ENCODE results near the gene OCA2.

The OCA2 gene

DNA sequence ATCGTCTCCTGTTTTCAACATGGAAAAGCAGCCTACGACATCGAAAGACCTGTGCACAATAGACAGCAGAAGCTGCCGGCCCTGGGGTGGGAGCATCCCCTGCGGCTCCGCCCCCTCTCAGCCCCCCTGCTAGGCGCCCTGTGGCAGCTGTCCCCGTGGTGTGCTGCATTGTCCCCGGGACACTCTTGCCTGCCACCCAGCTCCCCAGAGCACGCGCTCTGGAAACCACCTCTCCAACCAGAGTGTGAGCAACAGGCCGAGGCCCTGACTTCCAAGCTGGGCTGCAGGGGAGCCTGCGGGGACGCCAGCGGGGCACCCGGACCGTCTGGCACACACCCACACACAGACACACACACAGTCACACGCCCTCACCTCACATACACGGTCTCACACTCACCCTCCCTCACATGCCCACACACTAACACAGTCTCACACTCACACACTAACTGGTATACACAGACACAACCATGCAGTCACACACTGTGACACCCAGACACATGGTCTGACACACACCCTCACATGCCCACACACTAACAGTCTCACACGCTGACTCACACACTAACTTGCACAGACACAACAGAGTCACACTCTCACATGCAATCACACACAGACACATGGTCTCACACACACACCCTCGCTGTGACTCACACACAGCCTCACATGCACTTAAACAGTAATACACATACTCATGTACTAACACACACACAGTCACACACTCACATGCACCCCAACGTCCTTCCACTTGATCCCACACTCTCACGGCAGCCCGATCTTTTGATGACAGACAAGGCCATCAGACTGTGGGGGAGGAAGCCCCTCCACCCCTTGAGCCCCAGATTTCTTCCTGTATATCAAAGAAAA lies 94.7 kb downstream of the OCA2 start:
- H3K9me3 ChIP-seq (ENCODE audit: control insufficient read depth in 1 of 2, low read length in 2 of 2), result no peaks in the 10 kb centered on the region
- no peaks in the 10 kb centered on the region for H3K27me3 ChIP-seq (ENCODE audit: low read depth, low read length)
- H3K4me3 ChIP-seq (ENCODE audit: low read depth in 1 of 2, low read length in 2 of 2), result no peak overlapping the region
- H3K4me1 ChIP-seq (ENCODE audit: control insufficient read depth in 1 of 2, insufficient read depth in 2 of 2, low read length in 2 of 2), result no peaks in the 10 kb centered on the region
- H3K27ac ChIP-seq (ENCODE audit: low read length), result no peak overlapping the region
- no peaks in the 10 kb centered on the region for H3K36me3 ChIP-seq (ENCODE audit: control insufficient read depth in 1 of 2, insufficient read depth in 2 of 2, low read length in 2 of 2)

DNA sequence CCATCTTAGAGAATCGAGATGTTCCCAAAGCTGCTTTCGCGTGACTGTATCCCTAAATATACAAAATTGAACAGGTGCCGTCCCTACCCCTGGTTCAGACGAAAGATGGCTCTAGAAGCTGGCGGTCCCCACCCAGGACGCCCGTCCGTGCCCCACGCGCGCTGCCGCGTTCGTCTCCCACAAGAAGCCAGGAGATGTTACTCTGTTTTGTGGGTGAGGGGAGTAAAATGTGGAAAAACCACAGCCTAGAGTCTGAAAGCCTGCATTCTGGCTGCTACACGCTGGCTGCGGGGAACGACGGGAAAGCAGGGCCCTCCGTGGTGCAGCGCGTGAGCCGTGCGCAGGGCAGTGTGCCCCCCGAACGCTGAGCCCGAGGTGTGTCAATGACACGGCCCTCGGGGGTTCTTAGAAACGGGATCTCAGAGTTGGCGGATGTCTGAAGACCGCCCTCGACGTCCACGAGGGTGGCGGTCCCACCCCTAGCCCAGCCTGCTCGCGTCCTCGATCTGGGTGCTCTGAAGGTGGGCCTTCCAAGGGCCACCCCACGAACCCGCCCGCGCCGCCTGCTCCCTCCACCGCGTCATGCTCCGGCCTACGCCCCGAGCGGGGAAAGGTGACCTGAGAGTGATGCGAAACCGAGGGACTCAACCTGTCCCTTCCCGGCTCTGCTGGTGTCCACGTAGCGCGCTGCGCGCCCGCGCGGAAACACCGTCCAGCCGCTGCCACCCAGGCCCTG lies 95.6 kb downstream of the OCA2 start:
- no peaks in the 10 kb centered on the region for H3K4me1 ChIP-seq (ENCODE audit: control insufficient read depth in 1 of 2, insufficient read depth in 2 of 2, low read length in 2 of 2)
- no peaks in the 10 kb centered on the region for H3K27me3 ChIP-seq (ENCODE audit: low read depth, low read length)
- no peaks in the 10 kb centered on the region for H3K9me3 ChIP-seq (ENCODE audit: control insufficient read depth in 1 of 2, low read length in 2 of 2)
- H3K27ac ChIP-seq (ENCODE audit: low read length), result no peak overlapping the region
- H3K4me3 ChIP-seq (ENCODE audit: low read depth in 1 of 2, low read length in 2 of 2), result no peak overlapping the region
- H3K36me3 ChIP-seq (ENCODE audit: control insufficient read depth in 1 of 2, insufficient read depth in 2 of 2, low read length in 2 of 2), result no peaks in the 10 kb centered on the region

DNA sequence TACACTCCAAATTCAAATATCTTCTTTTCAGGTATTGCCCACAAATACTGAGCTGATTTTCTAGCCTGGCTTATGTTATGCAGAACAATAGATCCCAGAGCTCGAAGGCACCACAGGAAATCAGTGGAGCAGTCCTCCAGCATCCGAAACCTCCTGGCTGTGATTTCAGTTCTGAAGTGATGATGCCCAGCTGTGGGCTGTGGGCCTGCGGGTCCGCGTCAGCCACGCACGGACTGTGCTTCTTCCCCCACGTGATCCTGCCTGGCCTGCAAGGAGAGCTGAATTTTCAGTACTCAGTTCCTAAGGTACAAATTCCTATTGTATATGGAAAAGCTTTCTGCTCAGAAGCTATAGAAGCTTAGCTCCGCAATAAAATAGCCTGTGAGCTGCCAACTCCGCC lies 96.2 kb downstream of the OCA2 start:
- no peaks in the 10 kb centered on the region for H3K36me3 ChIP-seq (ENCODE audit: control insufficient read depth in 1 of 2, insufficient read depth in 2 of 2, low read length in 2 of 2)
- no peaks in the 10 kb centered on the region for H3K4me1 ChIP-seq (ENCODE audit: control insufficient read depth in 1 of 2, insufficient read depth in 2 of 2, low read length in 2 of 2)
- H3K9me3 ChIP-seq (ENCODE audit: control insufficient read depth in 1 of 2, low read length in 2 of 2), result no peaks in the 10 kb centered on the region
- H3K27ac ChIP-seq (ENCODE audit: low read length), result no peak overlapping the region
- H3K27me3 ChIP-seq (ENCODE audit: low read depth, low read length), result no peaks in the 10 kb centered on the region
- H3K4me3 ChIP-seq (ENCODE audit: low read depth in 1 of 2, low read length in 2 of 2), result no peak overlapping the region

DNA sequence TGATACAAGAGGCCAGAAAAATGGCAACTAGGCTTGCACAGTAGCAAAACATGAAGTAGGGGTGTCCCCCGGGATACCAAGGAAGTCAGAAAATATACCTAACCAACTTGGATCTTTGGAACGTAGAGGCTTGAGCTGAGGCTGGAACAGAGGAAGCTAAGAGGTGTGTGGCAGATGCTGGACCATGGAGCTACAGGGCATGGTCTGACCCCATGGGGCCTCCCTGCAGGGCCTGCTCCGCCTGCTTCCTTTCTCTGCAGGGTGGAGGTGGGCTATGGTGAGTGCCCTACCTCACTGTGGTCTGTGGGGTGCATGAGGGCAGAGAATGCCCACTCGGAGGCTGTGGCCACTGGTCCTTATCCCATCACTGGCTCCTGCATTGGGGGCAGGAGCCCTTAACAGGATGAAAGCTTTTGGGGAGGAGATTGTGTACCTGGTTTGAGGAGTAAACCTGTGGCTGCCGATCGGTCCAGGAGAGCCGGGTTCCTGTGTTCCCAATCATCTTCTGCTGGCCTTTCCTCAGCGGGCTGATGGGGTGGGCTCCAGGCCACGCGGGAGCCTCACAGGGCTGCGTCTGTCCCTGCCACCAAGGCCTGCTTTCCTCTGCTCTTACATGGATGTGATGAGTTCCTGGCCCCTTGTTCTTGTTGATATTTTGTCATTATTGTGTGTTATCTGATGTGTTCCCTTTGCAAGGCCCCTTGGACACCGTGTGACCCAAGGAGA lies 96.8 kb downstream of the OCA2 start:
- Histone ChIP-seq H3K27ac (ENCODE audit: low read length) (no peak overlapping the region), H3K4me1 (ENCODE audit: control insufficient read depth in 1 of 2, insufficient read depth in 2 of 2, low read length in 2 of 2) (no peaks in the 10 kb centered on the region), H3K9me3 (ENCODE audit: control insufficient read depth in 1 of 2, low read length in 2 of 2) (no peaks in the 10 kb centered on the region), H3K36me3 (ENCODE audit: control insufficient read depth in 1 of 2, insufficient read depth in 2 of 2, low read length in 2 of 2) (no peaks in the 10 kb centered on the region), H3K27me3 (ENCODE audit: low read depth, low read length) (no peaks in the 10 kb centered on the region), H3K4me3 (ENCODE audit: low read depth in 1 of 2, low read length in 2 of 2) (no peak overlapping the region)

DNA sequence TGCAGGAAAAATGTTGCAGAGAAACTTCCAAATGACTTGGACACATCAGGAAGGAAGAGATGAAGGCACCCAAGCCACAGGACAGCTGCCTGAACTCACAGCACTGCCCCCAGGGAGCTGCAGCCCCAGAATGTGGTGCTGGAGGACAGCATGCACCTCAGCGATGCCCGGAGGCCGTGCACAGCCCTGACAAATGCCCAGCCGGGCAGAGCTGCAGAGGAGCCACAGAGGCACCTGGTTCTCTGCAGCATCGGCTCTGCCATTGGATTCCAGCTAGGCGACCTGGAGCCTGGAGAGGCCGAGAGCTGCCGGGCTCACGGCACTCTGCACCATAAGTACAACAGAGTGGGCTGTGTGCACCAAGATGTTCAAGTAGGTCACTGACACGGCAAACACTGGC lies 97.5 kb downstream of the OCA2 start:
- Histone ChIP-seq H3K9me3 (ENCODE audit: control insufficient read depth in 1 of 2, low read length in 2 of 2) (no peaks in the 10 kb centered on the region), H3K27me3 (ENCODE audit: low read depth, low read length) (no peaks in the 10 kb centered on the region), H3K4me1 (ENCODE audit: control insufficient read depth in 1 of 2, insufficient read depth in 2 of 2, low read length in 2 of 2) (no peaks in the 10 kb centered on the region), H3K4me3 (ENCODE audit: low read depth in 1 of 2, low read length in 2 of 2) (no peak overlapping the region), H3K27ac (ENCODE audit: low read length) (no peak overlapping the region), H3K36me3 (ENCODE audit: control insufficient read depth in 1 of 2, insufficient read depth in 2 of 2, low read length in 2 of 2) (no peaks in the 10 kb centered on the region)

DNA sequence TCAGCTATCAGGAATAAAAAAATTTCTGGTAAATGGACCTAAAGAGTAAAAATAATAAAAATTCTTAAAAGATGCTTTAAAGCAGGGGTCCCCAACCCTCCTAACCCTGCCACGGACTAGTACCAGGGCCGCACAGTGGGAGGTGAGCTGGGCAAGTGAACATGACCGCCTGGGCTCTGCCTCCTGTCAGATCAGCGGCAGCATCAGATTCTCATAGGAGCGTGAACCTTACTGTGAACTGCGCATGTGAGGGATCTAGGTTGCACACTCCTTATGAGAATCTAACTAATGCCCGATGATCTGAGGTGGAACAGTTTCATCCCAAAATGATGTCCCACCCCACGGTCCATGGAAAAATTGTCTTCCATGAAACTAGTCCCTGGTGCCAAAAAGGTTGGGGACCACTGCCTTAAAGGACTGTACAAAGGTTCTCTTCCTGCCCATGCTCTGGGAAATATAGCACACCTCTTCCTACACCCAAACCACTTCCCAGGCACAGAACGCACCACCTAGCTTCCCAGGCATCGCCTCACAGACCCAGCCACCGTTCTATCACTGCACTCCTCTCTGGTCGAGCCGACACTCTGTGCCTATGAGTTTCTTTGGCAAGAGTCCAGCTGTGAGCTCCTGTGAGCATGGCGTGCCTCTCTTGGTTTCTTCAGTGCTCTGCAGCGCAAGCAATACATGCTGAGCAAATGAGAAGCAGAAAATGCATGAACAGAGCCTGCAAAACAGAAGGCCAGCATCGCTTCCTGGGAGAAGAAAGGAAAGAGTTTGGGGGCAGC lies 104.9 kb downstream of the OCA2 start:
- no peak overlapping the region for H3K27ac ChIP-seq (ENCODE audit: low read length)
- H3K4me3 ChIP-seq (ENCODE audit: low read depth in 1 of 2, low read length in 2 of 2), result no peak overlapping the region
- H3K36me3 ChIP-seq (ENCODE audit: control insufficient read depth in 1 of 2, insufficient read depth in 2 of 2, low read length in 2 of 2), result no peaks in the 10 kb centered on the region
- no peaks in the 10 kb centered on the region for H3K4me1 ChIP-seq (ENCODE audit: control insufficient read depth in 1 of 2, insufficient read depth in 2 of 2, low read length in 2 of 2)
- no peaks in the 10 kb centered on the region for H3K9me3 ChIP-seq (ENCODE audit: control insufficient read depth in 1 of 2, low read length in 2 of 2)
- no peaks in the 10 kb centered on the region for H3K27me3 ChIP-seq (ENCODE audit: low read depth, low read length)

DNA sequence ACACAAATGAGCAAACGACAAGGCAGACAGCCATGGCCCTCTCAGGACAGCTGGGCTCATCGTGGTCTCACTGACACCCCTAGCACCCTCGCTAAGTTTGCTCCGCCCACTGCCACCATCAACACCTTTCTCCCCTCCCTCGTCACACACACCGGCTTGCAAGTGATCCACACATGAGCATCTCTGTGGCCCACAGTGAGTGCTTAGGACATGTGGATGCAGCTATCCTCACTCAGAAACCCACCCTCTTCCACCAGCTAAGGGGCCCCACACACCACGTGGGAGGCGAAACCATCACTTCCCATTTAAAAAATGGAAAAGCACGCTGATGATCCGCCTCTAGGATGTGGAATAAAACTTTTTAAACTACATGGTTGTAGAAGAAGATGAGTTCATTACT lies 105.6 kb downstream of the OCA2 start:
- Histone ChIP-seq H3K27ac (ENCODE audit: low read length) (no peak overlapping the region), H3K4me3 (ENCODE audit: low read depth in 1 of 2, low read length in 2 of 2) (no peak overlapping the region), H3K4me1 (ENCODE audit: control insufficient read depth in 1 of 2, insufficient read depth in 2 of 2, low read length in 2 of 2) (no peaks in the 10 kb centered on the region), H3K36me3 (ENCODE audit: control insufficient read depth in 1 of 2, insufficient read depth in 2 of 2, low read length in 2 of 2) (no peaks in the 10 kb centered on the region), H3K9me3 (ENCODE audit: control insufficient read depth in 1 of 2, low read length in 2 of 2) (no peaks in the 10 kb centered on the region), H3K27me3 (ENCODE audit: low read depth, low read length) (no peaks in the 10 kb centered on the region)

DNA sequence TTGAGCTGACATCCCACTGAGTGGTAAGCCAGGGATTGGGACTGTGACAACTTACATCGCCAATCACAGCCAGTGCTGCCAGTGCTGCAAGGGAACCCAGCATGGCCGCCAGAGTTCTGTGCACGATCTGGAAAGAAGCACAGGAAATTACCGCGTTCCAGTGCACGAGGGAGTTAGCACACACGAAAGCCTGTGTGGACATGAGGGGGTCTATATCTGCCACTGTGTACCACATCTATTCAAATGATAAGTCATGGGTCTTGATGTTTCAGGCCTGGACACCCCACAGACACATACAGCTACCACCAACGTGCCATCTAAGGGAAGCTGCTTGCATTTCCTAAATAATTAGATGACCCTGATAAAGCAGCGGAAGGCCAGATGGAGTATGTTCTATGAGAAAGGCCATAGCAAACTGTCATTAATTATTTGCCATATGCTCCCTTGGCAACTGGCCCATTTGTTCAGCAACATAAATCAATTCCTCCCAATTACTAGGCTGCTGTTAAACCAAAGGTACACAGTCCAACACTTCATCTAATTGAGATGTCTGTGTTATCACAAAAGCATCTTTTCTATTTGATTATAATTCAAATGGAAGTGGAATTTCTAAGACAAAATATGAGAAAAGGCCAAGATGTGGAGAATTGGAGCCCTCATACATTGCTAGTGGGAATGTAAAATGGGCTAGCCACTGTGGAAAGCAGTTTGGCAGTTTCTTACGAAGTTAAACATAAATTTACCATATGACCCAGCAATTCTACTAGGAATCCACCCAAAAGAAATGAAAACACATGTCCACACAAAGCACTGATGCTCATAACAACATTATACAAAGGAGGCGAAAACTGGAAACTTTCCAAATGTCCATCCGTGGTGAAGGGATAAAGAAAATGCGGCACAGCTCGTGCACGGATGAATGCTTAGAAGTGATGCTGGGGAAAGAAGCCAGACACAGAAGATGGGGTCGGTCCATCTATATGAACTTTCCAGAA lies 108.3 kb downstream of the OCA2 start:
- H3K36me3 ChIP-seq (ENCODE audit: control insufficient read depth in 1 of 2, insufficient read depth in 2 of 2, low read length in 2 of 2), result no peaks in the 10 kb centered on the region
- H3K4me3 ChIP-seq (ENCODE audit: low read depth in 1 of 2, low read length in 2 of 2), result no peak overlapping the region
- no peak overlapping the region for H3K27ac ChIP-seq (ENCODE audit: low read length)
- H3K4me1 ChIP-seq (ENCODE audit: control insufficient read depth in 1 of 2, insufficient read depth in 2 of 2, low read length in 2 of 2), result no peaks in the 10 kb centered on the region
- H3K27me3 ChIP-seq (ENCODE audit: low read depth, low read length), result no peaks in the 10 kb centered on the region
- H3K9me3 ChIP-seq (ENCODE audit: control insufficient read depth in 1 of 2, low read length in 2 of 2), result no peaks in the 10 kb centered on the region

DNA sequence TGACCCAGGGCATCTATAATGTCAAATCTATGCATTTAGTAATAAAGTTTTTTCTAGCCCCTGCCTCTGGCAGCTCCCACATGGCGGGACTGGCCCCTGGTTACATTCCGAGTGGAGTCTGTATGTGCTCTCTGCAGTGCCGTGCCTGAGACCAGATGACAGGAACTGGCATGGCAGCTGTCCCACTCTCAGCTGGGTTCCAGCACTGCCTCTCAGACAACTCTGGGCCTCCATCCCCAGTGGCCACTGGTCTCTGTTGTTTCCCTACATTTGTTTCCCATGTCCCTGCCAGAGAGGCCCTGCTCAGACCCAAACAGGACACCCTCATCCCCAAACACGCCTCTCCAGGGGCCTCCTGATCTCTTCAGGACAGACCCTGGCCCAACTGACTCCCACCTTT lies 109.3 kb downstream of the OCA2 start:
- Histone ChIP-seq H3K9me3 (ENCODE audit: control insufficient read depth in 1 of 2, low read length in 2 of 2) (no peaks in the 10 kb centered on the region), H3K27me3 (ENCODE audit: low read depth, low read length) (no peaks in the 10 kb centered on the region), H3K4me1 (ENCODE audit: control insufficient read depth in 1 of 2, insufficient read depth in 2 of 2, low read length in 2 of 2) (no peaks in the 10 kb centered on the region), H3K4me3 (ENCODE audit: low read depth in 1 of 2, low read length in 2 of 2) (no peak overlapping the region), H3K36me3 (ENCODE audit: control insufficient read depth in 1 of 2, insufficient read depth in 2 of 2, low read length in 2 of 2) (no peaks in the 10 kb centered on the region), H3K27ac (ENCODE audit: low read length) (no peak overlapping the region)

DNA sequence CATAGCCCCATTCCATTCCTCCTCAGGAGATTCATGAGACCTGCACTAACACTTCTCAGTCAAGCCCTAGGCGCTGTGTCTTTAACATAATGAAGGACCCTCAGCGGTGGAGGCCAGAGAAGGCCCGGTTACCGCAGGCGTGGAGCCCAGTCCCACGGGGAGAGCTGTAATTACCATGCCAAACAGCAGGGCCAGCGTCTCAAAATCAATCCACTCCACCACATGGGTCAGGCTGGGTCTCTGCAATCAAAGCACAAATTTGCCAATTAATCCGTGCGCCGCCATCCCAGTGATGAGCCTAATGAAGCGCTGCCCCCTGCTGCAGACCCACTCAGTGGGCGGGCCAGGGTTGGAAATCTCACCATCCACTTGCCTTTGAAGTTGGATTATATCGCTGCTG lies 109.7 kb downstream of the OCA2 start:
- Histone ChIP-seq H3K27me3 (ENCODE audit: low read depth, low read length) (no peaks in the 10 kb centered on the region), H3K4me1 (ENCODE audit: control insufficient read depth in 1 of 2, insufficient read depth in 2 of 2, low read length in 2 of 2) (no peaks in the 10 kb centered on the region), H3K36me3 (ENCODE audit: control insufficient read depth in 1 of 2, insufficient read depth in 2 of 2, low read length in 2 of 2) (no peaks in the 10 kb centered on the region), H3K9me3 (ENCODE audit: control insufficient read depth in 1 of 2, low read length in 2 of 2) (no peaks in the 10 kb centered on the region), H3K4me3 (ENCODE audit: low read depth in 1 of 2, low read length in 2 of 2) (no peak overlapping the region), H3K27ac (ENCODE audit: low read length) (no peak overlapping the region)

Data from muscle layer of duodenum (tissue), 2 donors.